HepG2 (cell line): Measurements from ENCODE around the gene DHH. TPM values are rescaled to one million over a fixed set of nuclear protein-coding genes. Genes with fewer than 3 reads are reported as not detected.

ENCODE experiments used
- ADNP ChIP-seq: sonication (generic); formaldehyde crosslinking; IDR thresholded peaks from 2 replicates; pipeline ENCODE4 v1.4.0; 2020; ENCODE audit warnings: missing genetic modification reagents
- ARID5B ChIP-seq: IDR thresholded peaks from 2 replicates; pipeline ENCODE4 v1.4.0; 2020; ENCODE audit warnings: mild to moderate bottlenecking, missing genetic modification reagents
- CEBPB ChIP-seq: IDR thresholded peaks from 2 replicates; pipeline ENCODE4 v1.6.1; 2011; ENCODE audit warnings: low read depth, low read length, improper control_type of control experiment, borderline replicate concordance
- ETV5 ChIP-seq: IDR thresholded peaks from 2 replicates; pipeline ENCODE4 v1.6.1; 2018; ENCODE audit warnings: missing biosample characterization, missing genetic modification reagents, inconsistent platforms, borderline replicate concordance
- GATAD1 ChIP-seq: IDR thresholded peaks from 2 replicates; pipeline ENCODE4 v1.6.1; 2016; ENCODE audit warnings: missing genetic modification reagents, missing compliant biosample characterization
- GRHL1 ChIP-seq: sonication (generic); formaldehyde crosslinking; conservative IDR thresholded peaks from 2 replicates; pipeline ENCODE4 v1.8.0; 2022; ENCODE audit warnings: missing genetic modification reagents
- HDAC1 ChIP-seq: sonication (generic); formaldehyde crosslinking; IDR thresholded peaks from 2 replicates; pipeline ENCODE4 v1.5.1; 2020; ENCODE audit warnings: mild to moderate bottlenecking, missing genetic modification reagents
- HDAC6 ChIP-seq: fragments of 200-600 bp; sonication (generic); IDR thresholded peaks from 2 replicates; pipeline ENCODE4 v1.7.0; 2017; ENCODE audit warnings: mild to moderate bottlenecking, antibody characterized with exemption, low read length, low read depth
- KDM5B ChIP-seq: sonication (generic); formaldehyde crosslinking; IDR thresholded peaks from 2 replicates; pipeline ENCODE4 v1.4.0; 2020; ENCODE audit warnings: missing genetic modification reagents, mild to moderate bottlenecking, borderline replicate concordance
- MBNL3 ChIP-seq: fragments of 250-450 bp; sonication (Bioruptor Pico); conservative IDR thresholded peaks from 2 replicates; pipeline ENCODE4 v1.8.0; 2022; ENCODE audit warnings: mild to moderate bottlenecking, inconsistent platforms
- PATZ1 ChIP-seq: sonication (generic); formaldehyde crosslinking; IDR thresholded peaks from 2 replicates; pipeline ENCODE4 v1.4.0; 2020; ENCODE audit warnings: missing genetic modification reagents
- PHB2 ChIP-seq: fragments of 450-650 bp; IDR thresholded peaks from 2 replicates; pipeline ENCODE4 v1.6.1; 2018; ENCODE audit not compliant: partially characterized antibody
- RARG ChIP-seq: sonication (generic); formaldehyde crosslinking; IDR thresholded peaks from 2 replicates; pipeline ENCODE4 v1.4.0; 2020; ENCODE audit warnings: low read depth, mild to moderate bottlenecking, missing genetic modification reagents
- RNF2 ChIP-seq: fragments of 450-650 bp; conservative IDR thresholded peaks from 2 replicates; pipeline ENCODE4 v1.6.1; 2016; ENCODE audit warnings: low read depth
- WIZ ChIP-seq: sonication (generic); formaldehyde crosslinking; IDR thresholded peaks from 2 replicates; pipeline ENCODE4 v1.5.1; 2020; ENCODE audit warnings: mild to moderate bottlenecking, missing genetic modification reagents
- ZNF180 ChIP-seq: sonication (generic); formaldehyde crosslinking; IDR thresholded peaks from 2 replicates; pipeline ENCODE4 v1.4.0; 2020; ENCODE audit warnings: low read depth, missing genetic modification reagents, borderline replicate concordance
- ZNF317 ChIP-seq: sonication (generic); formaldehyde crosslinking; IDR thresholded peaks from 2 replicates; pipeline ENCODE4 v1.5.0; 2020; ENCODE audit warnings: mild to moderate bottlenecking, missing genetic modification reagents
- ZNF354B ChIP-seq: sonication (generic); formaldehyde crosslinking; IDR thresholded peaks from 2 replicates; pipeline ENCODE4 v1.8.0; 2022; ENCODE audit warnings: mild to moderate bottlenecking, missing genetic modification reagents
- ZNF629 ChIP-seq: sonication (generic); formaldehyde crosslinking; conservative IDR thresholded peaks from 2 replicates; pipeline ENCODE4 v1.5.0; 2020; ENCODE audit warnings: missing genetic modification reagents
- ZNF652 ChIP-seq: IDR thresholded peaks from 2 replicates; pipeline ENCODE4 v1.6.1; 2016; ENCODE audit warnings: low read depth, borderline replicate concordance
- ZNF850 ChIP-seq: sonication (generic); formaldehyde crosslinking; conservative IDR thresholded peaks from 2 replicates; pipeline ENCODE4 v1.9.0; 2021; ENCODE audit warnings: mild to moderate bottlenecking, missing genetic modification reagents
- ZSCAN9 ChIP-seq: IDR thresholded peaks from 2 replicates; pipeline ENCODE4 v1.6.1; 2016; ENCODE audit warnings: borderline replicate concordance
- polyA plus RNA-seq, 8 experiments: library from polyadenylated mRNA; depleted of rRNA in 3 of 8; stranded (reverse) in 7 of 8; unstranded in 1 of 8; fragments of >200 nt; fragmentation: Illumina TruSeq in 4 of 8; extraction: Trizol in 4 of 8; gene quantifications; 2 replicates each; pipeline versions ENCODE4 v1.2.1 to v1.2.3, GENCODE V29; 2011 to 2016; ENCODE audit warnings: low read depth in 4 of 8, missing spikeins in 1 of 8, mixed read lengths in 1 of 8; ENCODE audit not compliant: insufficient read depth in 1 of 8
- total RNA-seq, 5 experiments: library from RNA; depleted of rRNA; stranded (reverse); fragments of >200 nt; fragmentation: Illumina TruSeq; extraction: Trizol; gene quantifications; 2 replicates each; pipeline ENCODE4 v1.2.3, GENCODE V29; 2016; ENCODE audit warnings: low read depth in 1 of 5

The DHH gene
- total and polyA plus RNA-seq, 2 of the 13 experiments (the other 11 are each of a cell fraction or from before 2014, with no cell fraction given): not detected

- TF ChIP-seq HDAC1 (peak; percentile 67), PATZ1 (peak; percentile 65; the same call in 1 of the 2 replicates), CEBPB (no peak), ZNF354B (CRISPR knock-in tag) (no peak), ZNF317 (peak; percentile 69; the same call in 1 of the 2 replicates), ZNF850 (CRISPR knock-in tag) (no peak), MBNL3 (CRISPR knock-in tag) (no peak), GRHL1 (CRISPR knock-in tag) (no peak), RNF2 (peak; percentile 54; the same call in 1 of the 2 replicates), ZSCAN9 (CRISPR knock-in tag) (no peak), PHB2 (no peak), WIZ (CRISPR knock-in tag) (no peak), KDM5B (CRISPR knock-in tag) (peak; percentile 72; the same call in 1 of the 2 replicates), ZNF652 (CRISPR knock-in tag) (no peak), ZNF629 (CRISPR knock-in tag) (no peak), ARID5B (CRISPR knock-in tag) (no peak), ADNP (CRISPR knock-in tag) (no peak), ETV5 (no peak), GATAD1 (CRISPR knock-in tag) (peak; percentile 47; the same call in 1 of the 2 replicates), HDAC6 (no peak), RARG (CRISPR knock-in tag) (no peak), ZNF180 (CRISPR knock-in tag) (no peak)
Measured at GRCh38 chr12:49110464-49111155, 16.0 kb upstream of the DHH start, which contains the start of gene LMBR1L (continued).
